OCI-LY3 (cell line): ENCODE results near the gene NME5.

ENCODE experiments used
- H2AFZ ChIP-seq: fragments of 200-600, 300-600 bp; shearing (Covaris generic); 2 replicates; pipeline ENCODE4 v1.6.0; 2014; ENCODE audit warnings: antibody characterized with exemption, low read depth, low read length
- H3K27ac ChIP-seq: fragments of 200-600, 300-600 bp; sonication (generic); 2 replicates; pipeline ENCODE4 v1.5.1; 2014; ENCODE audit warnings: mild to moderate bottlenecking, low read length, moderate library complexity, mixed read lengths
- H3K27me3 ChIP-seq: fragments of 200-600, 300-600 bp; sonication (generic); 2 replicates; pipeline ENCODE4 v1.6.1; 2014; ENCODE audit warnings: low read depth, low read length, mixed read lengths
- H3K36me3 ChIP-seq: fragments of 200-600, 300-600 bp; sonication (generic); replicated peaks from 2 replicates; pipeline ENCODE3; 2014; ENCODE audit warnings: low read depth, low read length, mixed read lengths
- H3K4me1 ChIP-seq: fragments of 300-600, 200-600 bp; sonication (generic); 2 replicates; pipeline ENCODE4 v1.6.1; 2014; ENCODE audit warnings: low read length, mixed read lengths
- H3K4me2 ChIP-seq: fragments of 200-600, 300-600 bp; sonication (generic); 2 replicates; pipeline ENCODE4 v1.6.1; 2014; ENCODE audit warnings: low read length, mixed read lengths
- H3K4me3 ChIP-seq: fragments of 300-600, 200-600 bp; sonication (generic); 2 replicates; pipeline ENCODE4 v1.5.1; 2014; ENCODE audit warnings: antibody characterized with exemption, mild to moderate bottlenecking, low read length, moderate library complexity
- H3K79me2 ChIP-seq: fragments of 300-600, 200-600 bp; shearing (Covaris generic); 2 replicates; pipeline ENCODE4 v1.6.1; 2014; ENCODE audit warnings: mild to moderate bottlenecking, low read length, mixed read lengths
- H3K9ac ChIP-seq: fragments of 300-600, 200-600 bp; shearing (Covaris generic); 2 replicates; pipeline ENCODE4 v1.6.0; 2014; ENCODE audit warnings: mild to moderate bottlenecking, low read length, moderate library complexity
- H3K9me3 ChIP-seq: fragments of 200-600, 300-600 bp; shearing (Covaris generic); 2 replicates; pipeline ENCODE4 v1.6.1; 2014; ENCODE audit warnings: low read length, mixed read lengths; ENCODE audit not compliant: insufficient read depth
- H4K20me1 ChIP-seq: fragments of 200-600, 300-600 bp; sonication (generic); 2 replicates; pipeline ENCODE4 v1.6.1; 2016; ENCODE audit warnings: low read length, mixed read lengths; ENCODE audit not compliant: insufficient read depth
- EZH2phosphoT487 ChIP-seq: fragments of 200-600 bp; shearing (Covaris generic); IDR thresholded peaks from 2 replicates; pipeline ENCODE4 v1.6.1; 2018; ENCODE audit warnings: antibody characterized with exemption, mixed run types, low read depth
- TF ChIP-seq, protein P1 (sequence below): fragments of 200-600, 300-600 bp; sonication (generic); IDR thresholded peaks from 2 replicates; pipeline ENCODE4 v1.5.1; 2014; ENCODE audit warnings: antibody characterized with exemption, low read length, low read depth

Gene NME5

DNA sequence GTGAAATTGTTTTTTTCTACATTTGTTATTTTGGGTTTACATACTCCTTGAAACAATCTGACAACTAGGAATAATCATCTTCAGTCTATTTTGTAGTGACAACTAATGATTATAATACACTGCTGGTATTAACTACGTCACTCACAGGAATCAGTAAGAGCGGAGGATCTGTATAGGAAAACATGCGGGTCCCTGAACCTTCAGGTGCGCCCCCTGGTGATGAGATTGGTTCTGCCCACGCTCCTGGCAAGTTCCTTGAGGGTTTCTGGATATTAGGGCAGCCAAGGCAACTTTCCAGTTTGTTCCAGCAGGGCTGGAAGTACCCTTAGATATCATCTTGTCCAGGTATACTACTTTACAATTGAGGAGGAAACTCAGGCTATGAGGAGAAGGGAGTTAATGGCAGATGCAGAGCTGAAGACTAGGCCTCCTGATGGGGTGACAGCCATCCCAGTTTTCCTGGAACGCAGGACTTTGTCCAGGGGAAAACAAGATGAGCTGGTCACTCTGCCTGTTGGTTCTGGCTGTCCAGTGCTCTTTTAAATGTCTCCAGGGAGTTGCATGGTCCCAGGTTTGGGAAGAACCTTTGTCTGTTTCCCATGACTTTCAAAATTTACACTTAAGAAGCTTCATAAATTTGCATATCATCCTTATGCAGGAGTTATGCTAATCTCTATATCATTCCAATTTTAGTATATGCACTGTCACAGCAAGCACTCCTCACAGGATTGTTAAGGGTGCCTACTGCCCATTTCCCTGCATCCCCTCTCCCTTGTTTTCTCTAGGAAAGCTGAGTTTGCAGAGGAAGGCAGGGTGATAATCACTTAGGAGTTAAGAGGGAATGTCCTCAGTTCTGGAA, 70.3 kb downstream of the NME5 start:
- Histone ChIP-seq H3K4me1 (peaks cover 14% of the 10 kb centered on the region), H4K20me1 (no peaks in the 10 kb centered on the region), H3K79me2 (no peaks in the 10 kb centered on the region), H3K4me3 (no peak overlapping the region), H3K9ac (no peak overlapping the region), H2AFZ (no peak overlapping the region), H3K27me3 (no peaks in the 10 kb centered on the region), H3K9me3 (no peaks in the 10 kb centered on the region), H3K27ac (no peak overlapping the region), H3K4me2 (peak overlapping the region; percentile 45; the same call in 1 of the 2 replicates), H3K36me3 (no peaks in the 10 kb centered on the region)
- no peak for TF ChIP-seq EZH2phosphoT487
- TF ChIP-seq, protein P1, sequence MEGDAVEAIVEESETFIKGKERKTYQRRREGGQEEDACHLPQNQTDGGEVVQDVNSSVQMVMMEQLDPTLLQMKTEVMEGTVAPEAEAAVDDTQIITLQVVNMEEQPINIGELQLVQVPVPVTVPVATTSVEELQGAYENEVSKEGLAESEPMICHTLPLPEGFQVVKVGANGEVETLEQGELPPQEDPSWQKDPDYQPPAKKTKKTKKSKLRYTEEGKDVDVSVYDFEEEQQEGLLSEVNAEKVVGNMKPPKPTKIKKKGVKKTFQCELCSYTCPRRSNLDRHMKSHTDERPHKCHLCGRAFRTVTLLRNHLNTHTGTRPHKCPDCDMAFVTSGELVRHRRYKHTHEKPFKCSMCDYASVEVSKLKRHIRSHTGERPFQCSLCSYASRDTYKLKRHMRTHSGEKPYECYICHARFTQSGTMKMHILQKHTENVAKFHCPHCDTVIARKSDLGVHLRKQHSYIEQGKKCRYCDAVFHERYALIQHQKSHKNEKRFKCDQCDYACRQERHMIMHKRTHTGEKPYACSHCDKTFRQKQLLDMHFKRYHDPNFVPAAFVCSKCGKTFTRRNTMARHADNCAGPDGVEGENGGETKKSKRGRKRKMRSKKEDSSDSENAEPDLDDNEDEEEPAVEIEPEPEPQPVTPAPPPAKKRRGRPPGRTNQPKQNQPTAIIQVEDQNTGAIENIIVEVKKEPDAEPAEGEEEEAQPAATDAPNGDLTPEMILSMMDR = peak; percentile 85

DNA sequence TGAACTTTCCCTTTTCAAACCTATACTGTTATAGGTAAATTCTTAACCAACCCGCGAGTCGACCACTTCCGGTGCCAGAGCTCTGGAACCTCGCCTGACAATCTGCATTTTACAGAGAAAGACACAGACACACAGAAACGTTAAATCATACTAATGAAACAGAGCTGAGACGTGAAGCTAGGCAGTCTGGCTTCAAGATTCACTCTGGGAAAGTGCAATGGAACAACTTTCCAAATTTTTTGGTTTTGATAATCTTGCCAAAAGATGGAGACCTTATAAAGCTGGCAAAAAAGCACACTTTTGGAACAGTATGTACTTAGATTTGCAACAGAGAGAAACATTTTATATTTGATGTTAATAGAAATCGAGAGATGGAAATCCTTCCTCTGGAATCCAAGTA, 71.3 kb downstream of the NME5 start:
- Histone ChIP-seq H3K4me1 (peaks cover 14% of the 10 kb centered on the region), H4K20me1 (no peaks in the 10 kb centered on the region), H3K27me3 (no peaks in the 10 kb centered on the region), H3K9me3 (no peaks in the 10 kb centered on the region), H3K4me2 (no peak overlapping the region), H3K79me2 (no peaks in the 10 kb centered on the region), H3K9ac (no peak overlapping the region), H2AFZ (no peak overlapping the region), H3K4me3 (no peak overlapping the region), H3K27ac (no peak overlapping the region), H3K36me3 (no peaks in the 10 kb centered on the region)
- no peak for TF ChIP-seq EZH2phosphoT487
- TF ChIP-seq, protein P1 = no peak
